Type B pancreatic cell (in vitro differentiated cells): ENCODE results near the gene CFL2. TPM values are rescaled to one million over a fixed set of nuclear protein-coding genes. Genes with fewer than 3 reads are reported as not detected.

Source experiments
- DNase-seq: peaks from one replicate; pipeline ENCODE4 v3.0.0; 2021; ENCODE audit warnings: mixed read lengths; ENCODE audit not compliant: unreplicated experiment; ENCODE audit errors: extremely low spot score
- H3K27ac Mint-ChIP-seq: 2 replicates; pipeline ENCODE4 v1.8.0; 2021; ENCODE audit warnings: mild to moderate bottlenecking, mixed read lengths
- H3K27me3 Mint-ChIP-seq: 2 replicates; pipeline ENCODE4 v1.8.0; 2021; ENCODE audit warnings: mixed read lengths
- H3K36me3 Mint-ChIP-seq: 2 replicates; pipeline ENCODE4 v1.8.0; 2021; ENCODE audit warnings: mixed read lengths
- H3K4me1 Mint-ChIP-seq: one replicate; pipeline ENCODE4 v1.8.0; 2021; ENCODE audit warnings: mixed read lengths; ENCODE audit not compliant: unreplicated experiment
- H3K4me3 Mint-ChIP-seq: 2 replicates; pipeline ENCODE4 v1.8.0; 2021; ENCODE audit warnings: mild to moderate bottlenecking, mixed read lengths
- H3K9me3 Mint-ChIP-seq: 2 replicates; pipeline ENCODE4 v1.8.0; 2021; ENCODE audit warnings: mixed read lengths
- CTCF ChIP-seq: fragments of 200-600 bp; sonication (generic); conservative IDR thresholded peaks from 2 replicates; pipeline ENCODE4 v1.5.0; 2021; ENCODE audit warnings: antibody characterized with exemption, mild to moderate bottlenecking
- total RNA-seq: library from RNA; stranded (reverse); gene quantifications from 2 replicates; pipeline ENCODE4 v1.2.1, GENCODE V29; 2021; ENCODE audit warnings: low replicate concordance

The CFL2 gene
- total RNA-seq, 1 donor from 2014 or later: 35.8 TPM

DNA sequence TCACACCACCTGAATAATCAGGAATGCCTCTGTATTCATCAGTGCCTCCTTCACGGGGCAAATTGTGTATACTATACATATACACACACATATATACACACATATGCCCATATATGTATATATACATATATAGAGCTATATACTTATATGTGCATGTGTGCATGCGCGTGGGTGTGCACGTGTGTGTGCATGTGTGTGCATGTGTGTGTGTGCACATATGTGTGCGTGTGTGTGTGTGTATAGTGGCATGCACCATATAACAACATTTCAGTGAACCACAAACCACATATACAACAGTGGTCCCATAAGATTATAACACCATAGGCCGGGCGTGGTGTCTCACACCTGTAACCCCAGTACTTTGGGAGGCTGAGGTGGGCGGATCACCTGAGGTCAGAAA is 35.7 kb downstream of the CFL2 start:
- Mint-ChIP-seq H3K27me3 (no peaks in the 10 kb centered on the region), H3K36me3 (no peaks in the 10 kb centered on the region), H3K27ac (no peak overlapping the region), H3K9me3 (no peaks in the 10 kb centered on the region), H3K4me1 (peaks cover 5% of the 10 kb centered on the region), H3K4me3 (no peak overlapping the region)
- no peak for DNase-seq
- no peak for TF ChIP-seq CTCF

DNA sequence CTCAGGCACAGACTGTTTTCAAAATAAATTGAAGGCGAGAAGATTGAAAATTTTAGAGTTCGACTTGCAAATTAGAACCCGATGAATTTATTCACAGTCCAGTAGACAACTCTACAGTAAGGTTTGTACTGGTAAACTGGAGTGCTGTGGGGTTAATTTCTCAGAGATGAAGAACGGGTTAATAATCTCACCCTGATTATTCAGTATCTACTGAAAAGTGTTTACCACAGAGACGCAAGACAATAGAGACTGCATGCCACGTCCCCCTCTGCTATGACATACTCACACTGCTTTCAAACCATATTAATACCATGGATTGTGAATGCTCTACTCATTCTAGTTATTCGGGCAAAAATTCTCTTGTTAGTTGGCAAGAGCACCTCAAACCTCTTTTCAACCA is 36.1 kb downstream of the CFL2 start:
- H3K4me3 Mint-ChIP-seq: no peak overlapping the region
- no peaks in the 10 kb centered on the region for H3K27me3 Mint-ChIP-seq
- DNase-seq: no peak
- H3K36me3 Mint-ChIP-seq: no peaks in the 10 kb centered on the region
- H3K4me1 Mint-ChIP-seq: peaks cover 5% of the 10 kb centered on the region
- no peak overlapping the region for H3K27ac Mint-ChIP-seq
- TF ChIP-seq CTCF: no peak
- no peaks in the 10 kb centered on the region for H3K9me3 Mint-ChIP-seq

DNA sequence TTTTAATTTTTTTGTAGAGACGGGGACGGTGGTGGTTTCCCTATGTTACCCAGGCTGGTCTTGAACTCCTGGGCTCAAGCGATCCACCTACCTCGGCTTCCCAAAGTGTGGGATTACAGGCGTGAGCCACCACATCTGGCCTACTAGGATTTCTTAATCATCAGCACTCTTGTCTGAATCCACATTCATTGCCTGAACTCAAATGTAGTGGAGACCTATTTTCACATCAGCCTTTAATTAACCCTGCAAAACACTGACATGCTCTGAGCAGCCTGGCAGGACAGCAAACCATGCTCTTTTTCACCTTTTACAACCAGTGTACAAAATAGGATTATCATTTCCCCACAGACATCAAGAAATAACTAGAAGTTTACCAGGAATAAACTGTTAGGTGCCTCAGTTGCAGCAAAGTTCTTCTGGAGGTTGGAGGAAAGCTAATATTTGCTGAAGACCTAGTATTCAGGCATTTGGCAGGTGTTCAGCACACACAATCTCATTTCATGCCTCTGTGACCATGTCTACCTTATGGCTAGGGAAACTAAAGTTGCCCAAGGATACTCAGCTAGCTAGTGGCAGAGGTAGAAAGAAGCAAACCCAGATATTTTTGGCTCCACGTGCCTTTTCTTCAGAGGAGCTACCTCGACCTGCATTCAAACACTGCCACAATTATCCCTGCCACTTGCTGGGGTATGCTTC is 37.7 kb downstream of the CFL2 start:
- Mint-ChIP-seq H3K27ac (no peak overlapping the region), H3K27me3 (no peaks in the 10 kb centered on the region), H3K36me3 (no peaks in the 10 kb centered on the region), H3K4me3 (no peak overlapping the region), H3K9me3 (no peaks in the 10 kb centered on the region), H3K4me1 (peaks cover 5% of the 10 kb centered on the region)
- TF ChIP-seq CTCF: no peak
- no peak for DNase-seq

DNA sequence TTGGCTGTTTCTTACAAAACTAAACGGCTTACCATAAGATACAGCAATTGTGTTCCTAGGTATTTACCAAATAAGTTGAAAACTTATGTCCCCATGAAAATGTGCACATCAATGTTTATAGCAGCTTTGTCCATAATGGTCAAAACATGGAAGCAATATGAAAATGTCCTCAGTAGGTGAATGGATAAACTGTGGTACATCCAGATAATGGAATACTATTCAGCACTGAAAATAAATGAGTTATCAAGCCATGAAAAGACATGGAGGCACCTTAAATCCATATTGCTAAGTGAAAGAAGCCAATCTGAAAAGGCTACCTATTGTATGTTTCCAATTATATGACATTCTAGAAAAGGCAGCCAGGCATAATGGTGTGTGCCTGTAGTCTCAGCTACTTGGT is 40.7 kb downstream of the CFL2 start:
- Mint-ChIP-seq H3K4me3 (no peak overlapping the region), H3K27ac (no peak overlapping the region), H3K27me3 (peaks cover 6% of the 10 kb centered on the region), H3K9me3 (no peaks in the 10 kb centered on the region), H3K4me1 (peaks cover 5% of the 10 kb centered on the region), H3K36me3 (no peaks in the 10 kb centered on the region)
- TF ChIP-seq CTCF: no peak
- DNase-seq: no peak

- no peak overlapping the region for H3K4me3 Mint-ChIP-seq
- no peaks in the 10 kb centered on the region for H3K9me3 Mint-ChIP-seq
- H3K27me3 Mint-ChIP-seq: peaks cover 6% of the 10 kb centered on the region
- no peak overlapping the region for H3K27ac Mint-ChIP-seq
- no peaks in the 10 kb centered on the region for H3K4me1 Mint-ChIP-seq
- H3K36me3 Mint-ChIP-seq: no peaks in the 10 kb centered on the region
- no peak for DNase-seq
- no peak for TF ChIP-seq CTCF
These were observed 42.7 kb downstream of the CFL2 start for GRCh38 chr14:34671716-34672115.

DNA sequence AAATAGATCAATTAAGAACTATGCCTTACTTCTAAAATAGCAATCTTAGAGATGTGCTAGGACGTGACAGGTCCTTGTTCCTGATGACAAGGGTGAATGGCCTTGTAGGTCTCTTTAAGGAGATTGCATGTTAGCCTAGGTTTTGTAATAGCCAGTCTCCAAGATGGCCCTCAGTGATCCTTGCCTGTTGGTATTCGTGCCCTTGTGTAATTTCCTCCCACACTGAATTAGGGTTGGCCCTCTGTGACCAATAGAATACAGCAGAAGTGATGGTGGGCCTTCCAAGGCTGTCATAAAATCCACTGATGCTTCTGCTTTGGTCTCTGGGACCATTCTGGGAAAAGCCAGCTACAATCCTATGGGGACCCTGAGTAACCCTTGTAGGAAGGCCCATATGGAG is 46.3 kb downstream of the CFL2 start:
- H3K27ac Mint-ChIP-seq: no peak overlapping the region
- peaks cover 3% of the 10 kb centered on the region for H3K9me3 Mint-ChIP-seq
- H3K4me1 Mint-ChIP-seq: no peaks in the 10 kb centered on the region
- DNase-seq: no peak
- TF ChIP-seq CTCF: no peak
- H3K4me3 Mint-ChIP-seq: no peak overlapping the region
- no peaks in the 10 kb centered on the region for H3K36me3 Mint-ChIP-seq
- H3K27me3 Mint-ChIP-seq: peaks cover 6% of the 10 kb centered on the region
